Neural cell (in vitro differentiated cells): ENCODE measurements around the gene CCDC27. TPM values are rescaled to one million over a fixed set of nuclear protein-coding genes. Genes with fewer than 3 reads are reported as not detected.

ENCODE experiments used
- H2AFZ ChIP-seq: fragments of 200-600, 300-800 bp; sonication (generic), shearing (Covaris generic); 2 replicates; pipeline ENCODE4 v1.6.0; 2014; ENCODE audit warnings: low read depth, mild to moderate bottlenecking, antibody characterized with exemption, low read length, moderate library complexity
- H3F3A ChIP-seq: fragments of 200-600 bp; shearing (Covaris generic); 2 replicates; pipeline ENCODE4 v1.6.1; 2016; ENCODE audit warnings: mild to moderate bottlenecking, moderate library complexity, mixed read lengths, antibody characterized with exemption, low read length; ENCODE audit not compliant: insufficient read depth, poor library complexity, severe bottlenecking
- H3K27ac ChIP-seq: fragments of 200-600, 300-800 bp; sonication (generic), shearing (Covaris generic); 2 replicates; pipeline ENCODE4 v1.5.1; 2014; ENCODE audit warnings: mild to moderate bottlenecking, low read length, moderate library complexity
- H3K27me3 ChIP-seq: fragments of 300-800, 200-600 bp; sonication (generic), shearing (Covaris generic); 2 replicates; pipeline ENCODE4 v1.6.0; 2014; ENCODE audit warnings: mild to moderate bottlenecking, low read depth, low read length, moderate library complexity; ENCODE audit not compliant: insufficient read depth
- H3K36me3 ChIP-seq: fragments of 300-800, 200-600 bp; sonication (generic), shearing (Covaris generic); 2 replicates; pipeline ENCODE4 v1.5.1; 2014; ENCODE audit warnings: mild to moderate bottlenecking, antibody characterized with exemption, low read length, moderate library complexity; ENCODE audit not compliant: insufficient read depth
- H3K4me2 ChIP-seq: fragments of 300-800, 200-600 bp; sonication (generic), shearing (Covaris generic); 2 replicates; pipeline ENCODE4 v1.6.0; 2014; ENCODE audit warnings: mild to moderate bottlenecking, low read length
- H3K4me3 ChIP-seq: fragments of 300-800, 200-600 bp; sonication (generic), shearing (Covaris generic); 2 replicates; pipeline ENCODE4 v1.5.1; 2014; ENCODE audit warnings: mild to moderate bottlenecking, low read length, moderate library complexity
- H3K79me2 ChIP-seq: fragments of 200-600 bp; shearing (Covaris generic); replicated peaks from 2 replicates; pipeline ENCODE4 v1.6.0; 2014; ENCODE audit warnings: mild to moderate bottlenecking, low read length, moderate library complexity; ENCODE audit not compliant: insufficient read depth
- H3K9ac ChIP-seq: fragments of 300-800, 200-600 bp; sonication (generic), shearing (Covaris generic); 2 replicates; pipeline ENCODE4 v1.6.1; 2016; ENCODE audit warnings: mild to moderate bottlenecking, low read length, mixed read lengths
- H3K9me2 ChIP-seq: fragments of 200-600 bp; shearing (Covaris generic); 2 replicates; pipeline ENCODE4 v1.6.1; 2016; ENCODE audit warnings: mild to moderate bottlenecking, low read length, mixed read lengths; ENCODE audit not compliant: insufficient read depth
- H3K9me3 ChIP-seq: fragments of 200-600, 300-800 bp; sonication (generic), shearing (Covaris generic); 2 replicates; pipeline ENCODE4 v1.6.1; 2016; ENCODE audit warnings: mild to moderate bottlenecking, mixed run types, low read length, moderate library complexity, mixed read lengths
- H4K20me1 ChIP-seq: fragments of 200-600 bp; shearing (Covaris generic); 2 replicates; pipeline ENCODE4 v1.6.1; 2016; ENCODE audit warnings: mild to moderate bottlenecking, mixed run types; ENCODE audit not compliant: insufficient read depth
- EP300 ChIP-seq: fragments of 450-650 bp; conservative IDR thresholded peaks from 2 replicates; pipeline ENCODE4 v1.6.1; 2014; ENCODE audit warnings: antibody characterized with exemption, mild to moderate bottlenecking, moderate library complexity; ENCODE audit not compliant: poor library complexity, severe bottlenecking
- EZH2 ChIP-seq: fragments of 200-600, 300-800 bp; shearing (Covaris generic), sonication (generic); IDR thresholded peaks from 2 replicates; pipeline ENCODE4 v1.6.1; 2014; ENCODE audit warnings: antibody characterized with exemption, low read length, borderline replicate concordance, mild to moderate bottlenecking; ENCODE audit not compliant: insufficient read depth, poor library complexity, severe bottlenecking
- MXI1 ChIP-seq: fragments of 450-650 bp; conservative IDR thresholded peaks from 2 replicates; pipeline ENCODE4 v1.6.1; 2014; ENCODE audit warnings: antibody characterized with exemption, mild to moderate bottlenecking; ENCODE audit not compliant: poor library complexity, severe bottlenecking
- POLR2AphosphoS5 ChIP-seq: IDR thresholded peaks from 2 replicates; pipeline ENCODE4 v1.6.1; 2012
- RAD21 ChIP-seq: fragments of 450-650 bp; conservative IDR thresholded peaks from 2 replicates; pipeline ENCODE4 v1.6.1; 2014; ENCODE audit warnings: antibody characterized with exemption, mild to moderate bottlenecking, moderate library complexity
- SMC3 ChIP-seq: fragments of 450-650 bp; conservative IDR thresholded peaks from 2 replicates; pipeline ENCODE4 v1.6.1; 2014; ENCODE audit warnings: antibody characterized with exemption, mild to moderate bottlenecking, moderate library complexity; ENCODE audit not compliant: poor library complexity
- TAF1 ChIP-seq: IDR thresholded peaks from 2 replicates; pipeline ENCODE4 v1.6.1; 2012; ENCODE audit warnings: low read depth
- polyA plus RNA-seq: library from polyadenylated mRNA; depleted of rRNA; stranded (reverse); fragments of >200 nt; gene quantifications from 2 replicates; pipeline ENCODE4 v1.2.3, GENCODE V29; 2014
- TF ChIP-seq, protein P1 (sequence below): IDR thresholded peaks from 2 replicates; pipeline ENCODE4 v1.6.1; 2012; ENCODE audit warnings: borderline replicate concordance
- TF ChIP-seq, protein P2 (sequence below): fragments of 450-650 bp; IDR thresholded peaks from 2 replicates; pipeline ENCODE4 v1.5.1; 2014; ENCODE audit warnings: antibody characterized with exemption, mild to moderate bottlenecking, moderate library complexity; ENCODE audit not compliant: poor library complexity, severe bottlenecking

The CCDC27 gene
- polyA plus RNA-seq, 1 donor from 2014 or later = not detected

DNA sequence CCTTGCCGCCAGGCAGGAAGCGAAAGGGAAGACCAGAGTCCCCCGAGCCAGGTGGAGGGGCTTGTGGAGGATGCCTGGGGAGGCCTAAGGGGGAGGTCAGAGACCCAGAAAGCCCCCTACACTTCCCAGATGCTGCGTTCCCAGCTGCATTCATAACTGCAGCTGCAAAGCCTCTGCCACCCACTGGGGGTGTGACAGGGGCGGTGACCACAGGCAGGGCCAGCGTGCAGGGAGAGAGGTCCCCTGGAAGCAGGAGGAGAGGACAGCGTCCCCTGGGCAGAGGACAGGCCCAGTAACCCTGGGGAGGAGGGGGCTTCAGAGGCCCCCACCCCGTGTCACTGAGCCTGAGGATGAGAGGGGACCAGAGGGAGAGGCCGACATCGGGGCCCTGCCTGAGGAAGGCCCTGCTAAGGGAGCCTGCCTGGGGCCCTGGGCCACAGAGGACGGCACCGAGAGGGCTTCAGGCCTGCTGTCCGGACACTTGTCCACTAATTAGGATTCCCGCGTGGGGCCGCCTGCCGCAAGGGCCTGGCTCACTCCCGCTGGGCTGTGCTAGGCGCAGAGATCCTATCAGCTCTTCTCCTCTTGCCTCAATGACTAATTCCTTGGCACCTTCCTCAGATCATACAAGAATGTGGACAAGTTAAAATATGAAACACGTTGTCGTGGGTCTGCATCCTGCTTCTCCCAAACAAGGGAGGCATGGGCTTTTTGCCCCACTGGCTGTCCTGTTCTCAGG, 49.1 kb upstream of the CCDC27 start:
- Histone ChIP-seq H3K9me3 (no peaks in the 10 kb centered on the region), H3K9me2 (no peaks in the 10 kb centered on the region), H3K36me3 (no peaks in the 10 kb centered on the region), H3K4me3 (no peak overlapping the region), H3K9ac (no peak overlapping the region), H3K27ac (no peak overlapping the region), H3K4me2 (no peak overlapping the region), H4K20me1 (no peaks in the 10 kb centered on the region), H3K27me3 (peaks cover 3% of the 10 kb centered on the region), H3F3A (no peaks in the 10 kb centered on the region), H3K79me2 (no peaks in the 10 kb centered on the region), H2AFZ (no peak overlapping the region)
- TF ChIP-seq EZH2 (no peak), POLR2AphosphoS5 (no peak), EP300 (no peak), SMC3 (no peak), TAF1 (no peak), MXI1 (no peak), RAD21 (no peak)
- TF ChIP-seq, protein P1, sequence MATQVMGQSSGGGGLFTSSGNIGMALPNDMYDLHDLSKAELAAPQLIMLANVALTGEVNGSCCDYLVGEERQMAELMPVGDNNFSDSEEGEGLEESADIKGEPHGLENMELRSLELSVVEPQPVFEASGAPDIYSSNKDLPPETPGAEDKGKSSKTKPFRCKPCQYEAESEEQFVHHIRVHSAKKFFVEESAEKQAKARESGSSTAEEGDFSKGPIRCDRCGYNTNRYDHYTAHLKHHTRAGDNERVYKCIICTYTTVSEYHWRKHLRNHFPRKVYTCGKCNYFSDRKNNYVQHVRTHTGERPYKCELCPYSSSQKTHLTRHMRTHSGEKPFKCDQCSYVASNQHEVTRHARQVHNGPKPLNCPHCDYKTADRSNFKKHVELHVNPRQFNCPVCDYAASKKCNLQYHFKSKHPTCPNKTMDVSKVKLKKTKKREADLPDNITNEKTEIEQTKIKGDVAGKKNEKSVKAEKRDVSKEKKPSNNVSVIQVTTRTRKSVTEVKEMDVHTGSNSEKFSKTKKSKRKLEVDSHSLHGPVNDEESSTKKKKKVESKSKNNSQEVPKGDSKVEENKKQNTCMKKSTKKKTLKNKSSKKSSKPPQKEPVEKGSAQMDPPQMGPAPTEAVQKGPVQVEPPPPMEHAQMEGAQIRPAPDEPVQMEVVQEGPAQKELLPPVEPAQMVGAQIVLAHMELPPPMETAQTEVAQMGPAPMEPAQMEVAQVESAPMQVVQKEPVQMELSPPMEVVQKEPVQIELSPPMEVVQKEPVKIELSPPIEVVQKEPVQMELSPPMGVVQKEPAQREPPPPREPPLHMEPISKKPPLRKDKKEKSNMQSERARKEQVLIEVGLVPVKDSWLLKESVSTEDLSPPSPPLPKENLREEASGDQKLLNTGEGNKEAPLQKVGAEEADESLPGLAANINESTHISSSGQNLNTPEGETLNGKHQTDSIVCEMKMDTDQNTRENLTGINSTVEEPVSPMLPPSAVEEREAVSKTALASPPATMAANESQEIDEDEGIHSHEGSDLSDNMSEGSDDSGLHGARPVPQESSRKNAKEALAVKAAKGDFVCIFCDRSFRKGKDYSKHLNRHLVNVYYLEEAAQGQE = no peak
- TF ChIP-seq, protein P2, sequence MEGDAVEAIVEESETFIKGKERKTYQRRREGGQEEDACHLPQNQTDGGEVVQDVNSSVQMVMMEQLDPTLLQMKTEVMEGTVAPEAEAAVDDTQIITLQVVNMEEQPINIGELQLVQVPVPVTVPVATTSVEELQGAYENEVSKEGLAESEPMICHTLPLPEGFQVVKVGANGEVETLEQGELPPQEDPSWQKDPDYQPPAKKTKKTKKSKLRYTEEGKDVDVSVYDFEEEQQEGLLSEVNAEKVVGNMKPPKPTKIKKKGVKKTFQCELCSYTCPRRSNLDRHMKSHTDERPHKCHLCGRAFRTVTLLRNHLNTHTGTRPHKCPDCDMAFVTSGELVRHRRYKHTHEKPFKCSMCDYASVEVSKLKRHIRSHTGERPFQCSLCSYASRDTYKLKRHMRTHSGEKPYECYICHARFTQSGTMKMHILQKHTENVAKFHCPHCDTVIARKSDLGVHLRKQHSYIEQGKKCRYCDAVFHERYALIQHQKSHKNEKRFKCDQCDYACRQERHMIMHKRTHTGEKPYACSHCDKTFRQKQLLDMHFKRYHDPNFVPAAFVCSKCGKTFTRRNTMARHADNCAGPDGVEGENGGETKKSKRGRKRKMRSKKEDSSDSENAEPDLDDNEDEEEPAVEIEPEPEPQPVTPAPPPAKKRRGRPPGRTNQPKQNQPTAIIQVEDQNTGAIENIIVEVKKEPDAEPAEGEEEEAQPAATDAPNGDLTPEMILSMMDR = no peak

DNA sequence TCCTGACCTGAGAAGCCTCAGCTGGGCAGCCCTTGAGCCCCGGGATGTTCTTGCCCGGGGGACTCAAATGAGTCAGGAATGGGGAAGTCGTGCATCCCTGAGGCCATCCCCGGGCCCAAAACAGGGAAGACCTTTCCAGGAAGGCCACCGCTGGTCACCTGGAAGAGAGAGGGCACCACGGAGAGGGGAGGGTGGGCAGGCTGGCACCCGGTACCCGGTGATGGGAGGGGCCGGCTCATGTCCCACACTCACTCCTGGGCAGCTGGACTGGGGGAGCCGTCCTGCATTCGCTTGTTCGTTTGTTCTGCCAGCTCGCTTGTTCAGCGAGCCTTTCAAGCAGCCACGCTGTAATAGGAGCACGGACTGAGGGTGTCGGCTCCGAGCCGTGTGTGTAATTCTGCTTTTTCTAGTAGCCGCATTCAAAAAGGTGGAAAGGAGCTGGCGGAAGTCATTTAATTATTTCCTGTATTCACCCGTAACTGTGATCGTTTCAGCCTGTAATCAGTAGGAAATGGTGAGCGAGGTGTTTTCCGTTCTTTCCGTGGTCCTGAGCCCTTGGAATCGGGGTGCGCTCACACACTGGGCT, 48.4 kb upstream of the CCDC27 start:
- no peak overlapping the region for H2AFZ ChIP-seq
- H3K9ac ChIP-seq = no peak overlapping the region
- H3K9me2 ChIP-seq = no peaks in the 10 kb centered on the region
- H4K20me1 ChIP-seq = no peaks in the 10 kb centered on the region
- H3K79me2 ChIP-seq = no peaks in the 10 kb centered on the region
- no peak overlapping the region for H3K4me2 ChIP-seq
- H3K9me3 ChIP-seq = no peaks in the 10 kb centered on the region
- no peaks in the 10 kb centered on the region for H3F3A ChIP-seq
- H3K36me3 ChIP-seq = no peaks in the 10 kb centered on the region
- H3K27me3 ChIP-seq = peaks cover 3% of the 10 kb centered on the region
- no peak overlapping the region for H3K4me3 ChIP-seq
- no peak overlapping the region for H3K27ac ChIP-seq
- TF ChIP-seq, protein P1 = no peak
- TF ChIP-seq, protein P2 = no peak
- TF ChIP-seq MXI1 = no peak
- TF ChIP-seq POLR2AphosphoS5 = no peak
- no peak for TF ChIP-seq SMC3
- TF ChIP-seq EZH2 = no peak
- no peak for TF ChIP-seq EP300
- TF ChIP-seq RAD21 = no peak
